Measurements from ENCODE around the gene MBD3L5.

MBD3L5 gene

GRCh38 chr19:7000333-7000732 lies 30.0 kb upstream of the MBD3L5 start:
- no peak for TF ChIP-seq CTCF (IDR thresholded peaks at IDR 0.05)

GRCh38 chr19:7000816-7001215 lies 29.6 kb upstream of the MBD3L5 start:
- TF ChIP-seq CTCF (IDR thresholded peaks at IDR 0.05): no peak

GRCh38 chr19:7004313-7004931 lies 26.0 kb upstream of the MBD3L5 start:
- peak; percentile 84 for TF ChIP-seq CTCF (IDR thresholded peaks at IDR 0.05)

GRCh38 chr19:7006135-7006704 lies 24.2 kb upstream of the MBD3L5 start:
- TF ChIP-seq CTCF (IDR thresholded peaks at IDR 0.05): no peak

- no peak for TF ChIP-seq CTCF (IDR thresholded peaks at IDR 0.05)
These were observed 22.5 kb upstream of the MBD3L5 start for GRCh38 chr19:7007859-7008258.

- no peak for TF ChIP-seq CTCF (IDR thresholded peaks at IDR 0.05)
These were observed 19.4 kb upstream of the MBD3L5 start for GRCh38 chr19:7010722-7011593.

GRCh38 chr19:7013678-7014077 lies 16.7 kb upstream of the MBD3L5 start:
- TF ChIP-seq CTCF (IDR thresholded peaks at IDR 0.05): no peak

Measured in LNCAP (cell line).